HG03457 (cell line): ENCODE results near the gene VPS18.

ENCODE experiments used
- ATAC-seq: cut with Tn5 transposase; IDR thresholded peaks from one replicate; pipeline ENCODE4 v1.9.1; 2021; ENCODE audit warnings: moderate number of reproducible peaks; ENCODE audit not compliant: unreplicated experiment

VPS18 gene

GRCh38 chr15:40934457-40934856, 40.2 kb downstream of the VPS18 start:
- no peak for ATAC-seq

GRCh38 chr15:40936234-40936708, 42.0 kb downstream of the VPS18 start:
- no peak for ATAC-seq

- ATAC-seq: no peak
Observed at GRCh38 chr15:40936709-40937666, 42.7 kb downstream of the VPS18 start.

DNA sequence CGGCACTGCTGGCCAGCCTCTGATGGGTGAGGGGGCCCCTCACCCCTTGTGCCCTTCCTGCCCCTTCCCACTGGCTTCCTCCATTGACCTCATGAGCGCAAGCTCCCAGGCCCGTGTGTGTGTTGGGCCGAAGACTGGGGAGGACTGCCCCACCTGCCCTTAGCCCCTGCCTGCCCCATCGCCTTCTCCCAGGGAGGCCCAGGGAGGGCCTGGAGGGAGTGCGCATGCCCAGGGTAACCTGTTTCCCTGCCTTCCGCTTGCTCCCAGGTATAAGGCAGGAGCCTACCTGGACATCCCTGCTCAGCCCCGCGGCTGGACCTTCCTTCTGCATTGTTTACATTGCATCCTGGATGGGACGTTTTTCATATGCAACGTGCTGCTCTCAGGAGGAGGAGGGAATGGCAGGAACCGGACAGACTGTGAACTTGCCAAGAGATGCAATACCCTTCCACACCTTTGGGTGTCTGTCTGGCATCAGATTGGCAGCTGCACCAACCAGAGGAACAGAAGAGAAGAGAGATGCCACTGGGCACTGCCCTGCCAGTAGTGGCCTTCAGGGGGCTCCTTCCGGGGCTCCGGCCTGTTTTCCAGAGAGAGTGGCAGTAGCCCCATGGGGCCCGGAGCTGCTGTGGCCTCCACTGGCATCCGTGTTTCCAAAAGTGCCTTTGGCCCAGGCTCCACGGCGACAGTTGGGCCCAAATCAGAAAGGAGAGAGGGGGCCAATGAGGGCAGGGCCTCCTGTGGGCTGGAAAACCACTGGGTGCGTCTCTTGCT, 43.7 kb downstream of the VPS18 start:
- ATAC-seq: no peak

DNA sequence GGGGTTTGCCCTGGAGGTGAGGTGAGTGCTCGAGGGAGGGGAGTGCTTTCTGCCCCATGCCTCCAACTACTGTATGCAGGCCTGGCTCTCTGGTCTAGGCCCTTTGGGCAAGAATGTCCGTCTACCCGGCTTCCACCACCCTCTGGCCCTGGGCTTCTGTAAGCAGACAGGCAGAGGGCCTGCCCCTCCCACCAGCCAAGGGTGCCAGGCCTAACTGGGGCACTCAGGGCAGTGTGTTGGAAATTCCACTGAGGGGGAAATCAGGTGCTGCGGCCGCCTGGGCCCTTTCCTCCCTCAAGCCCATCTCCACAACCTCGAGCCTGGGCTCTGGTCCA, 44.3 kb downstream of the VPS18 start:
- no peak for ATAC-seq

DNA sequence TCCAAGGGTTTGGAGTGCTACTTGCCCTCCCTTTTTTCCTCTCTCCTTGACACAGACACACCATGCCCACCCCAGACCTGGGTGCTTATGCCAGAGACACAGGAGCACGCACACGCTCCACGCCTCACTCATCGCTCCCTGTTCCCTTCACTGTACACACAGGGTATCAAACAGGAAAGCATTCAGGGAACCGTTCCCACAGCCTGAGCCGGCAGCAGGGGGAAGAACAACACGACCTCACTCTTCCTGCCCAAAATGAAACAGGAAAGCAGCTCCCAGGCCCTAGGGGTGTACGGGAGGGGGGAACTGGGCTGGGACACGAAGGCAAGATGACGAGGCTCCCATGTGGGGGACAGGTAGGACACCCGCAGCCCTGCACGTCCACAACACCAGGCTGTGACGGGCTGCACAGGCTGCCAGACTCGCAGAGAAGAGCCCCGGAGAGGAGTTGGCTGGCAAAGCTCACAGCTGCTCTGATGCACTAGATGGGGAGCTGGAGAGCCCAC, 46.1 kb downstream of the VPS18 start:
- ATAC-seq: no peak

DNA sequence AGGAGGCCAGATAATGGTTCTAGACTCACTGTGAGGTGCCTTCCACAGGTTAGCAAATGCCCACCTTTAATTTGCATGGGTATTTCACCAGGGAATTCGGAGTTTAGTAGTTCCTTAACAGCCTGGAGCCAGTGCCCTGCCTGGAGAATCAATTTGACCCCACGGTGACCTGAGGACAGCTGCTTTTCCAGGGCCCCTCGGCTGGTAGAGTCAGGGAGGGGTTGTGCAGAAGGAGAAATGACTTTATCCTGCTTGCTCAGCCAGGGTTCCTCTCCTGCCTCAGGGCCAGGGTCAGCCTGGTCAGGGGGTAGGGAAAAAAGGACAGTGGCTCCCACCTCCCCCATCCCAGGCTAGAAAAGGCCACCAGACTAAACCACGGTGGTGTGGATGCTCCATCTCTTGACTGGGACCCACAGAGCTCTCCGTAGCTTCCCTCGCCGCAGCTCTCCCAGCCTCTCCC, 46.8 kb downstream of the VPS18 start:
- no peak for ATAC-seq

- peak; percentile 62 for ATAC-seq
Observed at GRCh38 chr15:40941528-40942336, 47.5 kb downstream of the VPS18 start.

GRCh38 chr15:40942337-40942854, 48.1 kb downstream of the VPS18 start:
- no peak for ATAC-seq

DNA sequence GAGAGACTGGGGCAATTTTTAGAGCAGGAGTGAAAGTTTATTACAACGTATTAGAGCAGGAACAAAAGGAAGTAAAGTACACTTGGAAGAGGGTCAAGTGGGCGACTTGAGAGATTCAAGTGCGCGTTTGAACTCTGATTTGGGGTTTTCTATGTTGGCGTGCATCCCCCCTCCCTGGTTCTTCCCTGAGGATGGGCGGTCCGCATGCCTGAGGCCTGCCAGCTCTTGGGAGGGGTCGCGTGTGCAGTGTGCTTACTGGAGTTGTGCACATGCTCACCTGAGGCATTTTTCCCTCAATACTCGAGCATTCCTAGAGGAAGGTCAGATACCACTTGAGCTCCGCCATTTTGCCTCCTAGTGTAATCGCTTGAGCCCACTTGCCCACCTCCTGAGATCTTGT, 48.6 kb downstream of the VPS18 start:
- ATAC-seq: no peak

DNA sequence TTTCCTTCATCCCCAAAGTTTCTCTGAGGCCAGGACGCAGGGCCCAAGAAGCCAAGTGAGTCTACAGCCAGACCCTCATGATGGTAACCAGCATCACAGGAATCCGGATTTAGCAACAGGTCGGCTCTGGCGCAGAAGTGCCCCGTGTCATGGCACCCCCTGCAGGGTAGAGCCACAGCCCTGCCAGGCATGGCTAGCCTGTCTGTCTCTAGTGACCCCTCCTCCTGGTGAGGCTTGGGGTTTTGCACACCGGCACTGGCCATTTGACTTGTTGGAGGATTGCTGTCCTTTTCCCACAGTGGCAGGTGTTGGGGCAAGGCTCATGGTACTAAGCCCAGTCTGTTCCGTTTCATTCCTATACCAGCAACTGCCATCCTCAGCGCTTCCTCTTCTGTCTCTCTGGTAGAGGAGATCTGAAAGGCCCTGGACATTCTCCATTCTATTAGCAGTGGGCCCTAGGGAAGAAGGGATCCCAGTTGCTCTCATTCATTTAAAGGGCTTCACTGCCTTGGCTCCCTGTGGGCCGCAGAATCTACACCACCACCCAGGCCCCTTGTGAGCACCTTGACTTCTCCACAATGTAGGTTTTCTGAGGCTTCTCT, 49.6 kb downstream of the VPS18 start:
- no peak for ATAC-seq

GRCh38 chr15:40944510-40945296, 50.5 kb downstream of the VPS18 start:
- ATAC-seq: no peak

GRCh38 chr15:40948706-40949473, 54.6 kb downstream of the VPS18 start:
- ATAC-seq: no peak

DNA sequence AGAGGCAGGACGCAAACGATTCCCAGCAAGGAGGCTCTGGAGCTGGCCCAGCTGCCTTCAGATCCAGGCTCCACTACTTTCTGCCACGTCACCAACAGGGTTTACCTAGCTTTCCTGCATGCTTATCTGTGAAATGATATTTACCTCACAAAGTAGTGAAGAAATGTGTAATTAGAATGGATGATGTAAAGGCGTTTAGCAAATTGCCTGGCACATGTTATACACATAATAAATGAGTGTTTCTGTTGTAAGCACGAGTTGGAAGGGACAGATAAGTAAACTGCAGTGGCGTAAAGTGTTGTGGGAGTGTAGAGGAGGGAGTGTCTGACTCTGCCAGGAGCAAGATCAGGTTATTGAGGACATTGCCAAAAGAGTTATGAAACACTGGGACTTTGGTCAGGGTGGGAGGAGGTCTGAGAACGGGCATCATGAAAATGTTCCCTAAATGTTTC, 55.5 kb downstream of the VPS18 start:
- no peak for ATAC-seq

GRCh38 chr15:40951764-40952163, 57.5 kb downstream of the VPS18 start:
- no peak for ATAC-seq

- ATAC-seq: no peak
Observed at GRCh38 chr15:40952301-40952900, 58.2 kb downstream of the VPS18 start.

GRCh38 chr15:40952901-40953712, 58.9 kb downstream of the VPS18 start, which contains the start of gene CHAC1:
Gene CHAC1 (plus strand): TSS chr15:40953471. CDS start chr15:40953584, 113 bp downstream.
- peak; percentile 80 for ATAC-seq
